Right hindlimb (tissue), 1 donor: ENCODE data around the gene SLX4IP.

ENCODE experiments used
- DNase-seq: peaks from one replicate; pipeline ENCODE4 v3.0.0-alpha.2; 2018

Gene SLX4IP

GRCh38 chr20:10639077-10639736 lies 204.1 kb downstream of the SLX4IP start:
- DNase-seq = no peak

DNA sequence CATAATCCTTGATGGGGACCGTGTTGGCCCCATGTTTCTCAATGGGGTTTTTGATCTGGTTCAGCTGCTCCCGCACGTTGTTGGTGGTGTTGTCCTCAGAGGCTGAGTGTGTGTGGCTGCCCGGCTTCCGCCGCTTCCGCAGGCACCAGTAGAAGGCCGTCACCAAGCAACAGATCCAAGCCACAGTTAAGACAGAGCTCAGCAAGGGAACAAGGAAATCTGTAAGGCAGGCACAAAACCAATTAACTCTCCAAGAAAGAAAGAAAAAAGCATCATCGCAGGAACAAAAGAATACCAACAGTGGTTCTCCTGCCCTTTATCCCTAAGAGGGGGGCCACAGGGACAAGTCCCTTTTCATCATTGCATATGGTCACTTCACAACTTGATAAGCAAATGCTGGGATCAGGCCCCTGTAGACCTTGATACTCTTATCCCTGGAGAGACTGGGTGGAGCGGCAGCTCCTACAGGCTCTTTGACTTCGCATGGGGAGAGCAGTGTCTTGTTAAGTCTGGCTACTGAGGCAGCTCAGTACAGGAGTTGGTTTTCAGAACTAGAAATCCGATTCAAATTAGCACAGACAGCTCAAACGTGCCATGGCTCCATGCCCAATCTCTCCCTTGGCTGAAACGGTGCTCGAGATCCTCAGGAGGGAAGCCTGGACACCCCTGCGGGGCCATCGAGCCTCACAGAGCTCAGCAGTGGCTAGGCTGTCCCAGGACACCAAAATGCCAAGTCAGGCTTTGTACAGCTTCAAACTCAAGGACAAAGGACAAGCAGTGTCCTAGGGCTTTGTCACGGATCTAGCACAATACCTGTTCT lies 204.8 kb downstream of the SLX4IP start:
- DNase-seq = no peak

DNA sequence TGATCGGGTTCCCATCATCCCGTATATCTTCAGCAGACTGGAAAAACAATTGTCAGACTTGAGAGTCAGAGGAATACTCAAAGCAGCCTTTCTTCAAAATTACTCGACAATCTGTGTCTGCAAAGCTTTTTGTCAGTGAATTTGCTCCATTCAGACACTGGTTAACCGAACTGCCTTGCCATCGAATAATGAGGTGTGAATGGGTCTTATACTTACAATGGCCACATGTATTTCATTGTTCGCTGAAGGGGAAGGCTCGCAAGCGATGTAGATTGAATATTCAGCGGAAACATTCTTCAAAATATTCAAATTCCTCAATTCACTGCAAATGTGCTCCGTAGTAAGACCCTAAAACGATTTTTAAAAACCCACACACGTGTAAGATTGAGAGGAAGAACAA lies 205.8 kb downstream of the SLX4IP start:
- no peak for DNase-seq

DNA sequence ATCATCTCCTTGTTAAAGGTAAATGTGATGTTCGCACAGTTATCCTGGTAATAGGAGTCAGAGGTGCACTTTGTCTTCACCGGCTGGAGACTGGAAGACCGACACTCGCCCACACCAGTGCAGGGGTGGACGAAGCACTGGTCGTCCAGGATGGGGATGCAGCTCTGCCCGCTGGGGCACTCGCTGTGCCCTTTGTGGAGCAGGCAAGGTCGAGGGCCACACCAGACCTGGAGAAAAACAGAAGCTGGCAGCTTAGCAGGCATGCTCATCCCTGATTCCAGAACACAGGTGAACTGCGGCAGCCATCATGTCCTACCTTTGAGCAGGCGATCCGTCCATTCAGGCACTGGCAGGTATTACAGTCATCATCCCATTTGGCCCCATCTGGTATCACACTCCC lies 206.4 kb downstream of the SLX4IP start:
- no peak for DNase-seq

DNA sequence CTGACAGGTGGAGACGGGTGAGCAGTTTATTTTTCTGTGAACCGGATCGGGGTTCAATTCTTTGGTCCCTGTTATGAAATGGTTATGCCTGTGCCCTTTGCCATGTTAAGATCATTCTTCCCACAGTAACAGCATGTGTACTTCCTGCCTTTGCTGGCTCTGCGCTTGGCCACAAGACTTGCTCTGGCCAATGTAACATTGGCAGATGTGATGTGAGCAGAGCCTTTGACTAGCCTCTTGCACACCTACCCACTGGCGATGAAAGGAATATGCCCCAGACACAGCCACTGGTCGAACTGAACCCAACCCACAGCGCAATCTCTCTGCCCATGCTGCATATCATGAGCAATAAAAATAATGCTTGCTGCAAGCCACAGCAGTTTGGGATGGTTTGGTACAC lies 206.8 kb downstream of the SLX4IP start:
- no peak for DNase-seq

DNA sequence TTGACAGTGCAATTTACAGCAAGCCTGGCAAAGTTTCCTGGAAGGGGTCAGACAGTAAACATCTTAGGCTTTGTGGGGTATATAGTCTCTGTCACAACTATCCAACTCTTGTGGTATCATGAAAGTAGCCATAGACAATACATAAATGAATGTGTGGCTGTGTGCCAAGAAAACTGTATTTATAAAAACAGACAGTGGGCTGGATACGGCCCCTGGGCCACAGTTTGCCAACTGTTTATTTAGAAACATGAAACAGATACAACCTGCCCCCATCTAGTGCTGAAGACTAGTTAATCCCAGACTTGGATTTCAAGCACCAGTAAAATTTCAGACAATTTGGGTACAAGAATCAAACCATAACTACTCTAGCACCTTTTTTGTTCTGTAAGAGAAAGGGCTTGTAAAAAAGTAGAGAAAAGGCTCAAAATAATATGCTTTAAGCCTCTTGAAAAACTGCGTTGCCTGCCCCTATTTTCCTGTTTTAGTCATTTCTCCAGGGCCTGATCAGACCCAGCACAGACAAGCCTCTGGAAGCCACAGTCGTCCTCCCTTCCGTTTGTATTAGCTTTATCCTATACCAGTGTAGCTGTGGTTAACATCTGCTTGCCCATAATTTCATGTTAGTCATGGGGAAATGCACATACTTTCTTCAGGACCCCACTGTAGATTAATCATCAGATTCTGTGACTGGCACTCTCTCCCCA lies 207.9 kb downstream of the SLX4IP start:
- DNase-seq = no peak

GRCh38 chr20:10643560-10643873 lies 208.4 kb downstream of the SLX4IP start:
- no peak for DNase-seq

- DNase-seq = no peak
Observed at GRCh38 chr20:10644458-10645204, 209.5 kb downstream of the SLX4IP start.

GRCh38 chr20:10645205-10645570 lies 210.1 kb downstream of the SLX4IP start:
- no peak for DNase-seq

DNA sequence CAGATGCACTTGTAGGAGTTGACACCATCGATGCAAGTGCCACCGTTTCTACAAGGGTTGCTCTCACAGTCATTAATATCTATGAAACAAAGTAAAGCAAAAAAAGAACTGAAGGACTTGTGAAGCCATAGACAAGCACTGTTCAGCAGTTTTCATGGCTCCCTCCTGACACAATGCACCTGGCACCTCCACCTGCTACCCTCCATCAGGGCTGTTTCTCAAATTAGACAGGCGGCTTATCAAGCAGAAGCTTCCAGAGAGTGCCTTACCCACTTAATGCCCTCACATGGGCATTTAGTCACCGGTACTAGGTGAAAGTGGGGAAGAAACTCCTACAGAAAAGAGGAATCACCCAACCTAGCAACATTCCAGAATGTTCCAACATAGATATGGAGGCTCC lies 210.9 kb downstream of the SLX4IP start:
- no peak for DNase-seq

GRCh38 chr20:10646886-10647420 lies 211.8 kb downstream of the SLX4IP start:
- DNase-seq = no peak

GRCh38 chr20:10647471-10647870 lies 212.4 kb downstream of the SLX4IP start:
- no peak for DNase-seq

GRCh38 chr20:10647909-10648308 lies 212.8 kb downstream of the SLX4IP start:
- DNase-seq = no peak

DNA sequence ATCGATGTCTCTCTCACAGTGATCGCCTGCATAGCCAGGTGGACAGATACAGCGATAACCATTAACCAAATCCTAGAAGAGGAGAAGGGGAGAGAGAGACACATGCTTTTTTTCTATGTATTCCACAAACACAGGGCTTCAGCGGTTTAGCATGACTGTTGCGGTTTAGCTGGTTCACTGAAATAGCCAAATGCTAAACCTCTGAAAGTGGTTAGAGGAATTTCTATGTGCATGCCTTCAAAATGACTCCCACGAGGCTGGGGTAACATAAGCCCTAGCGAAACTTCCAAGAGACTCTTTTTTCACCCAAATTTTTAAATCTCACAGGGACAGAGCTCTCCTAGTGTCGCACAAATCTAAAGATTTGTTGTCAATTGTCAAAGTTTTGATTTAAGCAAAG lies 213.5 kb downstream of the SLX4IP start:
- DNase-seq = no peak

DNA sequence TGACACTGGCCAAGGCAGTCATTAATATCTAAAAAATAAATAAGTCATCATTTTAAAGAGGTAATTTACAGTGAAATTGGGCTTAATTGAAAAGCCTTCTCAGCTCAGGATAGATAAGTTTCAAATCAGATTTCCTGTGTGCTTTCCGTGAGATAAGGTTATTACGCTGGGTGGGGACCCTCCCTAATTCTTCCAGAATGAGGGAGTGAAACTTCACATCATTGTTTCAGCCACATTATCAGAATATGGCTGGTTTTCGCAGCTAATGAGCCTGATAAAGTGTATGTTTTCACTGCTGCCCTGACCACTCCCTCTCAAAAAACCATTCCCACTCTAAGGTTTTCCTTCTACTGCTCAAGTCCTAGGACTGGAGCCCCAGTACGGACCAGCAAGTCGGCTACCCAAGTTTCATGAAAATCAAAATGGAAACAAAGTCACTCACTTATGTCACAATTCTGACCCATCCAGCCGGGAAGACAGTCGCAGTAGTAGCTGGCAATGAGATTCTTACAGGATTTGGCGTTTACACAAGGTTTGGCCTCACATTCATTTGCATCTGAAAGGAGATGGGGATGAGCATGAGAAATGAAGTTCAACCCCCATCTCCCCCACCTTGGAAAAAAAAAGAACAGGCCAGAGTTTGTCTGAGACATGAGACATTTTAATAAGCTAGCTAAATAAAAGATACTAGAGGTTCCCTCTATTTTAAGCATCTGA lies 214.1 kb downstream of the SLX4IP start:
- no peak for DNase-seq

DNA sequence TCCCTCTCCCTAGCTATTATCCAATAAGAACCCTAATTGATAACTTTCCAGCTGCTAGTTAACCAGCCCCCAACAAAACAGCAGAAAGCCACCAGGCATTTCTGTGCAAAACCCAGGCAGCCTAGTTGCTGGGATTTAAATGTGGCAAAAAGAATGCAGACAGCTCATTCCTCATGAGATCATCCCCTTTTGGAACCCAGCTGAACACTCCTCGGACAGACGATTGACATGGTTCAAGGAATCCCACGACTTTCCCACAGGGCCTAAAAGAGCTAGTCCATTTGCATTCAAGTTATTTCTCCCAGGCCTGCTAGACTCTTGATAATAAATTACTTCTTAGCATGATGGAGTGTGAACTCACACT lies 214.7 kb downstream of the SLX4IP start:
- no peak for DNase-seq

DNA sequence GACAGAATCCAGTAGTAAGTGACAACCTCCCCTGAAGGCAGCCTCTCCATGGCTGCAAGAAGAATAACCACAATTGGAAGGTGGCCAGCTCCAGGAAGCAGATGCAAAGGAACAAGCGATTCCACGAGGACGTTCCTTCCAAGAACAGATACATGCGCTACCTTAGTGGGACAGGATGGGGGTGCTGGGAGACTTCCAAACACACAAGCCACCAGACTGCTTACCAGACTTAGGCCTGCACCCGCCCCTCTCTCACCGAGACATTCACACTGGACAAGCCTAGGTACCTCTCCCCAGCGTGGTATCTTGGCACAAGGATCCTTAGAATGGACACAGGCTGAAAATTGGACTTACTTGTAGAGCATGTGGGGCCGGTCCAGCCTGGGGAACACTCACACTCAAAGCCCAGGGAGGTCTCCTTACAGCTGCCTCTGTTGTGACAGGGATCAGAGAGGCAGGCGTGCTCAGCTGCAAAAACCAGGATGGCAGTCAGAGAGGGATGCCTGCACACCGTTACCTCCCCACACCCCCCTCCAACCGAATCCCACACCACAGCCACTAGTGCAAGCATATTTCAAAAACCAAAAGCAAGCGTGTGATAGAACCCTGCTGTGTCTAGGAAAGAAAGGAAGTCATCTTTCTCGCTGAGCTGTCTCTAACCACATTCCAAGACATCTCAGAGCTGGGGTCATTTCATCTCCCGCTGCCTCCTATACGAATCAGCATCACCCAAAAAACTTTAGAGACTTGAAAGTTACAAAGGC lies 216.3 kb downstream of the SLX4IP start:
- peak; percentile 67 for DNase-seq

GRCh38 chr20:10652185-10652584 lies 217.1 kb downstream of the SLX4IP start:
- DNase-seq = no peak

DNA sequence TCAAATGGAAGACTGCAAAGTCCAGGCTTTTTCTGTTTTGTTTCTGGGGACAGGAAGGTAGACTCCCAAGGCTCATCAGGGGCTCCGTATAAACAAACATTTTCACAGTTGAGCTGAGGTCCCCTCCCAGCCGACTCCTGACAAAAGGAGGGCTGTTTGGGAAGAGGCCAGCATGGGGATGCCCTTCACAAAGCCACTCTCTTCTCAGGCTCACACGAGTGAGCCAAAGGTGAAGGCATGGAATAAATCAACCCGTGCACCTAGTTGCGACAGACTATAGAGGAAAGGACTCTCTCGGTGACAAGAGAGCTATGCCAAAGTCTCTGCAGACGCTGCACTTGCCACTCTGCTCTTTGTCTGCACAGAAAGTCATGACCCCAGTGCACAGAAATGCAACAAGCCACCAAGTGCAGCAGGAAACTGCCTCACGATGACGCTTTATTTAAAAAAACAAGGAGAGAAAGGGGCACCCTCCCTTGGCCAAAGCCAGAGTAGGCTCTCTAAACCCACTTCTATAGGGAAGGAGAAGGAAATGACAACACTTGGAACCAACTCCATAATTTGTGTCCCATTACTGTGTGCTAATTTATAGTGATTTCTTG lies 217.7 kb downstream of the SLX4IP start:
- DNase-seq = no peak

DNA sequence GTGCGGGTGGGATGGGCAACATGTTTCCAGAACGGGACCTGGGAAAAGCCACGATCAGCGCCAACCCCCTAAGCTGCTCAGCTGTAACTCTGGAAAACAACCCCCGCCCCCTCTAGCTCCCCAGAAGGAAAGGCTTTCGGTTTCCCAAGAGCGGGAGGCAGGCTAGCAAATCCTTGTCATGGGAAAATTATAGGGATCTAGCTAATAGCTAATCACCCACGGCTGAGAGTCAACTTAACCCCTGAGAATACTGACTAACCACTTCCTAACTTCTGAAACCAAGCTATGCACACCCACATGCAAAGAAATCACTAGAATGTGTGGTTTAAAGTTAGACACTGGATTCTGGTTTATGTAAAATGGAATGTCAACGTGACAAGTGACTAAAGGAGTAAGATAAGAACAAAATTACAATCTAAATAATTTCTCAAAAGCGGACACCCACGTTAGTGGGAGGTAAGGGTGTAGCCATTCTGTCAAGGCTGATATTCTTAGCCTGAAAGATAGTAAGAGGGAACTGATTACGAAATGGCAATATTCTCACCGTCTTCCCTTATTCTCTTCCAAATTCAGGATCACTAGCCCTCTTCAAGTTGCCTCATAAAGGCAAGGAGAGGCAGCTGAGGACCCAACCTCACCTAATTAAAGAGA lies 218.6 kb downstream of the SLX4IP start:
- peak; percentile 60 for DNase-seq

DNA sequence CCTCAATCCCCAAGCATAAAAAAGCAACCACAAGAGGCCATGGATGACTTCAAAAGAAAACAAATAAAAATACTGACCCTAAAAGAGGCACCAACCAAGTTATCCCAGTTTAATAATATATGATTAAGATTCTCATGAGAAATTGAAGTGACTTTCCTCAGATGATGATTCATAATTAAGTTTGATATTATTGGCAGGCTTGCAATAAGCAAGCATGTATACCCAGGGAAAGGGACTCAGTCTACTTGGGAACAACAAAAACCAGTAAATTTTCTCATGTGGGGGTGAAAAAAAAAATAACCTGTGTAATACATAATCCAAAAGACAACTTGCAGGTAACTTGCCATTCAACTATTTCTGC lies 219.1 kb downstream of the SLX4IP start:
- DNase-seq = no peak
